ENCODE measurements around the gene SLC2A11.

Gene SLC2A11

GRCh38 chr22:23845265-23846080 is 12.2 kb upstream of the SLC2A11 start:
- H3K36me3 ChIP-seq (ENCODE audit: low read depth), result no peaks in the 10 kb centered on the region
- H3K9me3 ChIP-seq (ENCODE audit: severe bottlenecking), result no peaks in the 10 kb centered on the region
- peak overlapping the region; percentile 42 for H3K27ac ChIP-seq (ENCODE audit: poor library complexity, severe bottlenecking)
- no peak for TF ChIP-seq CTCF (IDR thresholded peaks at IDR 0.05; ENCODE audit: poor library complexity, severe bottlenecking)
- DNase-seq (ENCODE audit: low spot score) (peak; percentile 32), ATAC-seq (ENCODE audit: low read depth) (no peak)
- no peak overlapping the region for H3K4me3 ChIP-seq (ENCODE audit: severe bottlenecking)
- no peaks in the 10 kb centered on the region for H3K27me3 ChIP-seq (ENCODE audit: insufficient read depth, poor library complexity, severe bottlenecking)
- H3K4me1 ChIP-seq (ENCODE audit: insufficient read depth, poor library complexity, severe bottlenecking), result peaks cover 10% of the 10 kb centered on the region

- ATAC-seq (ENCODE audit: low read depth), result no peak
- DNase-seq (ENCODE audit: low spot score), result no peak
- H3K27me3 ChIP-seq (ENCODE audit: insufficient read depth, poor library complexity, severe bottlenecking), result no peaks in the 10 kb centered on the region
- no peak overlapping the region for H3K4me3 ChIP-seq (ENCODE audit: severe bottlenecking)
- no peaks in the 10 kb centered on the region for H3K36me3 ChIP-seq (ENCODE audit: low read depth)
- H3K27ac ChIP-seq (ENCODE audit: poor library complexity, severe bottlenecking), result peak overlapping the region; percentile 42
- no peaks in the 10 kb centered on the region for H3K9me3 ChIP-seq (ENCODE audit: severe bottlenecking)
- no peak for TF ChIP-seq CTCF (IDR thresholded peaks at IDR 0.05; ENCODE audit: poor library complexity, severe bottlenecking)
- peaks cover 10% of the 10 kb centered on the region for H3K4me1 ChIP-seq (ENCODE audit: insufficient read depth, poor library complexity, severe bottlenecking)
These were observed 11.6 kb upstream of the SLC2A11 start for GRCh38 chr22:23846081-23846469.

GRCh38 chr22:23847310-23847920 is 10.3 kb upstream of the SLC2A11 start:
- no peak for DNase-seq (ENCODE audit: low spot score)
- H3K4me1 ChIP-seq (ENCODE audit: insufficient read depth, poor library complexity, severe bottlenecking), result peaks cover 10% of the 10 kb centered on the region
- H3K36me3 ChIP-seq (ENCODE audit: low read depth), result no peaks in the 10 kb centered on the region
- no peak for TF ChIP-seq CTCF (IDR thresholded peaks at IDR 0.05; ENCODE audit: poor library complexity, severe bottlenecking)
- H3K27ac ChIP-seq (ENCODE audit: poor library complexity, severe bottlenecking), result no peak overlapping the region
- H3K9me3 ChIP-seq (ENCODE audit: severe bottlenecking), result no peaks in the 10 kb centered on the region
- H3K27me3 ChIP-seq (ENCODE audit: insufficient read depth, poor library complexity, severe bottlenecking), result no peaks in the 10 kb centered on the region
- H3K4me3 ChIP-seq (ENCODE audit: severe bottlenecking), result no peak overlapping the region
- no peak for ATAC-seq (ENCODE audit: low read depth)

- no peaks in the 10 kb centered on the region for H3K36me3 ChIP-seq (ENCODE audit: low read depth)
- H3K9me3 ChIP-seq (ENCODE audit: severe bottlenecking), result no peaks in the 10 kb centered on the region
- no peak for ATAC-seq (ENCODE audit: low read depth)
- peaks cover 10% of the 10 kb centered on the region for H3K4me1 ChIP-seq (ENCODE audit: insufficient read depth, poor library complexity, severe bottlenecking)
- H3K4me3 ChIP-seq (ENCODE audit: severe bottlenecking), result no peak overlapping the region
- TF ChIP-seq CTCF (IDR thresholded peaks at IDR 0.05; ENCODE audit: poor library complexity, severe bottlenecking), result no peak
- H3K27ac ChIP-seq (ENCODE audit: poor library complexity, severe bottlenecking), result no peak overlapping the region
- H3K27me3 ChIP-seq (ENCODE audit: insufficient read depth, poor library complexity, severe bottlenecking), result no peaks in the 10 kb centered on the region
- DNase-seq (ENCODE audit: low spot score), result no peak
These were observed 9.4 kb upstream of the SLC2A11 start for GRCh38 chr22:23847991-23848864.
